ENCODE data around the gene TPK1. TPM values are rescaled to one million over a fixed set of nuclear protein-coding genes. Genes with fewer than 3 reads are reported as not detected.

Gene TPK1
- total RNA-seq, 1 donor from 2014 or later, result 2.2 TPM

DNA sequence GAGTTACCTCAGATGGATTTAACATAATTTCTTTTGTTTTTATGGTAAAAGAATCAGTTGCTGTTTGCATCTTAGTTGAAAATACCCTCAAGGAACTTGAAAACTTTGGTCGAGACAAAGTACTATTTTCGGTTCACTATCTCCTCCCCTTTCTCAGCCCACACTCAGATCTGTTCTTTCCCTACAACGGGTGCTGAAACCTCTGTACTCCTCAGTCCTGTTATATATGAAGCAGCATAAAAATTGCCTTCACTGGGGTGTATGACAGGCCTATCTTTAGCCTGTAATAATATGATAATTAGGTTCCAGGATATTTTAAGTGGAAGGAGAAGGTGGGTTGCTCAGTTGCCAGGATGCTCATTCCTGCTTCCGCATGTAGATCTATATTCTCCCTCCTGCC is 327.2 kb downstream of the TPK1 start:
- H3K4me3 ChIP-seq (ENCODE audit: low read depth, low read length), result no peak overlapping the region
- TF ChIP-seq, protein P1, sequence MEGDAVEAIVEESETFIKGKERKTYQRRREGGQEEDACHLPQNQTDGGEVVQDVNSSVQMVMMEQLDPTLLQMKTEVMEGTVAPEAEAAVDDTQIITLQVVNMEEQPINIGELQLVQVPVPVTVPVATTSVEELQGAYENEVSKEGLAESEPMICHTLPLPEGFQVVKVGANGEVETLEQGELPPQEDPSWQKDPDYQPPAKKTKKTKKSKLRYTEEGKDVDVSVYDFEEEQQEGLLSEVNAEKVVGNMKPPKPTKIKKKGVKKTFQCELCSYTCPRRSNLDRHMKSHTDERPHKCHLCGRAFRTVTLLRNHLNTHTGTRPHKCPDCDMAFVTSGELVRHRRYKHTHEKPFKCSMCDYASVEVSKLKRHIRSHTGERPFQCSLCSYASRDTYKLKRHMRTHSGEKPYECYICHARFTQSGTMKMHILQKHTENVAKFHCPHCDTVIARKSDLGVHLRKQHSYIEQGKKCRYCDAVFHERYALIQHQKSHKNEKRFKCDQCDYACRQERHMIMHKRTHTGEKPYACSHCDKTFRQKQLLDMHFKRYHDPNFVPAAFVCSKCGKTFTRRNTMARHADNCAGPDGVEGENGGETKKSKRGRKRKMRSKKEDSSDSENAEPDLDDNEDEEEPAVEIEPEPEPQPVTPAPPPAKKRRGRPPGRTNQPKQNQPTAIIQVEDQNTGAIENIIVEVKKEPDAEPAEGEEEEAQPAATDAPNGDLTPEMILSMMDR (conservative IDR thresholded peaks at IDR 0.05; ENCODE audit: low read depth, low read length), result no peak
- DNase-seq (ENCODE audit: low read depth), result no peak

GRCh38 chr7:144503215-144503614 is 332.6 kb downstream of the TPK1 start:
- TF ChIP-seq, protein P1 (conservative IDR thresholded peaks at IDR 0.05; ENCODE audit: low read depth, low read length), result no peak

DNA sequence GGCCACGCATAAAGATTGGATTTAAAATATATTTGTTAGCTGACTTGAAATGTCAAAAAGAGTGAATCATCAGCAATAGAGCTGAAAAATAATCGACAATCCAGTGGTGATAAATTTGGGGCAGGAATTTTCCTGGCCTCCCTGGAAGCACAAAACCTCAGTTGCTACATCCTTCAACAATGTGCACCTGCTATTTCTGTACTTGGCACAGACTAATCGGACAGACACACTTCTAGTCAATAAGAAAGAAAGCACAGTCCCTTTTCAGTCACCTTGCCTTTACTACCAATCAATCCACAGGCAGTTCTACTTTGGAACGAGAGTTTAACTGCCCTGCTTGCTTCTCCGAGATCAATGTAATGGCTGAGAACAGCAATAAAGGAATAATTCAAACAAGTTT is 335.6 kb downstream of the TPK1 start:
- H3K4me3 ChIP-seq (ENCODE audit: low read depth, low read length), result no peak overlapping the region
- no peak for DNase-seq (ENCODE audit: low read depth)
- TF ChIP-seq, protein P1 (conservative IDR thresholded peaks at IDR 0.05; ENCODE audit: low read depth, low read length), result no peak

More at GRCh38 chr7:144503215-144503614, 332.6 kb downstream of the TPK1 start:
- no peak overlapping the region for H3K4me3 ChIP-seq (ENCODE audit: low read depth, low read length)
- no peak for DNase-seq (ENCODE audit: low read depth)

DNA sequence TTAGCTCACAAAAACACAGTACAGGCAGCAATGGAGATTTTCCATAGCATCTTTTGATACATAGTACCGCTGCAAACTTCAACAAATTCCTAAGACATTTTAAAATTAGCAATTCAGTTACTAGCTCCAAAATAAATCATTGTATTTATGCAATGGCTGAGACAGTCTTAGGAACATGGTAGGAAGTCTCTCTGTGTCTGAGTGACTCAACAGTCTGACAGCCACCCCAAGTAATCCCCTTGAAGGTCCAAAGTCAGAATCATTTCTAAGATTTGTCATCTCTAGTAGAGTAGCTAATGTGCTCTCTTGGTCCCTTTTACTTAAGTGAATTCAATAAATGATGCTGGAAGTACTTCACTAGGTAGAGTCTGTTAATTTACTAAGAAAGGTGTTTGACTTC is 338.6 kb downstream of the TPK1 start:
- no peak overlapping the region for H3K4me3 ChIP-seq (ENCODE audit: low read depth, low read length)
- no peak for DNase-seq (ENCODE audit: low read depth)
- TF ChIP-seq, protein P1 (conservative IDR thresholded peaks at IDR 0.05; ENCODE audit: low read depth, low read length), result no peak

DNA sequence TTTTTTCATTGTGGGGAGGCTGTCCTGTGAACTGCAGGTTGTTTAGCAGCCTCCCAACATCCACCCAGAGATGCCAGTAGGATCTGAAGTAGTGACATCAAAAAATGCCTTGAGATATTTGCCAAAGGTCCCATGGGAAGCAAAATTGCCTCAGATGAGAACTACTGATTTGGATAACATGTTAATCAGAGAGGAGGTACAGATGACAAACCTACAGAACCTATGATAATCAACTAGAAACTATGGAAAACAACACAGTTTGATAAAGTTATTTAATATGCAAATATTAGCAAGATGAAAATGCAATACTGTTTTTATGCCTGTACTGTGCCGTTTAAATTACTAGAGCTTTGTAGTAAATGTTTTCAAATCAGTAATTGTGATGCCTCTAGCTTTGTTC is 341.5 kb downstream of the TPK1 start:
- no peak overlapping the region for H3K4me3 ChIP-seq (ENCODE audit: low read depth, low read length)
- DNase-seq (ENCODE audit: low read depth), result no peak
- TF ChIP-seq, protein P1 (conservative IDR thresholded peaks at IDR 0.05; ENCODE audit: low read depth, low read length), result no peak

DNA sequence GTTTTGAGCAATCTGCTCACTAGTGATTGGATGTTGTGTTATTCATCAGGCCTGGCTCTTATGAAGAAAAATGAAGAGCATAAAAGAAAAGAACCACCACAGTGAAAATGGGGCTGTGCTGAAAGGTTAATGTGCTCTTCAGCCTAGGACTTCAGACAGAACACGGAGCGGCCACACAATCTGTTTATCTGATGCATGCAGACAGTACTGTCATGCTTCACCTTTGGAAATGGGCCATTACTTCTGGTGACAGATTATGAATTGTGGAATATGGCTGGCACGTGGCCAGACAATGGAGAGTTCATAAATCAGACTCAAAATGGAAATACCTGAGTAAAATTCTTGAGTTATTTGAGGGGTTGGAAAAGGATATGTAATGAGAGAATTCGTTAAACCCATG is 346.3 kb downstream of the TPK1 start:
- no peak for DNase-seq (ENCODE audit: low read depth)
- H3K4me3 ChIP-seq (ENCODE audit: low read depth, low read length), result no peak overlapping the region
- TF ChIP-seq, protein P1 (conservative IDR thresholded peaks at IDR 0.05; ENCODE audit: low read depth, low read length), result no peak

- DNase-seq (ENCODE audit: low read depth), result no peak
- TF ChIP-seq, protein P1 (conservative IDR thresholded peaks at IDR 0.05; ENCODE audit: low read depth, low read length), result no peak
Measured at GRCh38 chr7:144488977-144489376, 346.9 kb downstream of the TPK1 start.

More at GRCh38 chr7:144488977-144489376, 346.9 kb downstream of the TPK1 start:
- no peak overlapping the region for H3K4me3 ChIP-seq (ENCODE audit: low read depth, low read length)

Data from epithelial cell of proximal tubule (primary cell).